PC-3 (cell line): ENCODE results near the gene NPL. TPM values are rescaled to one million over a fixed set of nuclear protein-coding genes. Genes with fewer than 3 reads are reported as not detected.

Experiments used
- ATAC-seq: fragments of 200-7000 bp; cut with Tn5 transposase; 2 replicates; pipeline ENCODE4 v1.9.1; 2020; ENCODE audit warnings: mild to moderate bottlenecking, moderate library complexity
- BruUV-seq: library from RNA; stranded (reverse); fragments of 400-500 nt; replicated peaks from 2 replicates; lab custom pipeline; 2021; lab: Mats Ljungman, UMichigan
- CTCF ChIA-PET: fragments of 300-600 bp; sonication (Branson Sonifier 250); formaldehyde crosslinking; loops from one replicate; lab custom pipeline; 2022; ENCODE audit warnings: antibody characterized with exemption; lab: Charles Lee
- POLR2A ChIA-PET: fragments of 300-600 bp; sonication (Branson Sonifier 250); formaldehyde crosslinking; loops from one replicate; lab custom pipeline; 2022; ENCODE audit warnings: antibody characterized with exemption; ENCODE audit not compliant: unreplicated experiment; lab: Charles Lee
- DNase-seq: peaks from one replicate; pipeline ENCODE4 v3.0.0-alpha.2; 2015
- H2AFZ ChIP-seq: fragments of 300-600 bp; sonication (generic); 2 replicates; pipeline ENCODE4 v1.6.0; 2016; ENCODE audit warnings: antibody characterized with exemption, low read length
- H3F3A ChIP-seq: fragments of 300-600 bp; sonication (generic); one replicate; pipeline ENCODE4 v1.6.0; 2017; ENCODE audit warnings: antibody characterized with exemption, low read length, control low read depth, mild to moderate bottlenecking; ENCODE audit not compliant: unreplicated experiment
- H3K27ac ChIP-seq: fragments of 300-600 bp; sonication (generic); 2 replicates; pipeline ENCODE4 v1.5.1; 2016; ENCODE audit warnings: mild to moderate bottlenecking, low read length
- H3K27me3 ChIP-seq: fragments of 300-600 bp; sonication (generic); 2 replicates; pipeline ENCODE4 v1.6.1; 2016; ENCODE audit warnings: low read length, mixed read lengths
- H3K36me3 ChIP-seq: fragments of 300-600 bp; sonication (generic); 2 replicates; pipeline ENCODE4 v1.6.1; 2016; ENCODE audit warnings: low read depth, mixed run types, low read length, mixed read lengths
- H3K4me1 ChIP-seq: fragments of 300-600 bp; sonication (generic); 2 replicates; pipeline ENCODE4 v1.5.1; 2016; ENCODE audit warnings: low read length; ENCODE audit not compliant: insufficient read depth
- H3K4me2 ChIP-seq: fragments of 300-600 bp; sonication (generic); 2 replicates; pipeline ENCODE4 v1.6.0; 2016; ENCODE audit warnings: low read length
- H3K4me3 ChIP-seq: fragments of 300-600 bp; sonication (generic); 2 replicates; pipeline ENCODE4 v1.5.1; 2016; ENCODE audit warnings: mild to moderate bottlenecking, low read length, mixed read lengths
- H3K79me2 ChIP-seq: fragments of 300-600 bp; sonication (generic); 2 replicates; pipeline ENCODE4 v1.6.1; 2017; ENCODE audit warnings: low read length, mixed read lengths
- H3K9ac ChIP-seq: fragments of 300-600 bp; sonication (generic); 2 replicates; pipeline ENCODE4 v1.6.0; 2016; ENCODE audit warnings: mild to moderate bottlenecking, low read length
- H3K9me2 ChIP-seq: fragments of 300-600 bp; sonication (generic); replicated peaks from 2 replicates; pipeline ENCODE4 v1.6.1; 2016; ENCODE audit warnings: mixed run types, low read length, mixed read lengths
- H3K9me3 ChIP-seq: fragments of 300-600 bp; sonication (generic); 2 replicates; pipeline ENCODE4 v1.6.1; 2016; ENCODE audit warnings: low read length, mixed read lengths
- H4K20me1 ChIP-seq: fragments of 300-600 bp; sonication (generic); 2 replicates; pipeline ENCODE4 v1.6.1; 2016; ENCODE audit warnings: low read length, mixed read lengths
- CTCF ChIP-seq: fragments of 300-600 bp; sonication (generic); conservative IDR thresholded peaks from 2 replicates; pipeline ENCODE4 v1.5.1; 2017; ENCODE audit warnings: antibody characterized with exemption, low read depth, mild to moderate bottlenecking, low read length
- EZH2 ChIP-seq: fragments of 300-600 bp; sonication (generic); IDR thresholded peaks from one replicate; pipeline ENCODE4 v1.6.1; 2017; ENCODE audit warnings: antibody characterized with exemption, mild to moderate bottlenecking, low read length; ENCODE audit not compliant: unreplicated experiment
- EZH2phosphoT487 ChIP-seq: fragments of 300-600 bp; sonication (generic); IDR thresholded peaks from 2 replicates; pipeline ENCODE4 v1.6.1; 2018; ENCODE audit warnings: mild to moderate bottlenecking, antibody characterized with exemption, low read length, borderline replicate concordance
- intact Hi-C: fragments of 100-400 bp; cut with micrococcal nuclease; formaldehyde crosslinking; loops from 2 replicates; pipeline ENCODE4 v1.9.0; 2023
- total RNA-seq: library from RNA; depleted of rRNA; stranded (reverse); fragments of >200 nt; gene quantifications from 2 replicates; pipeline ENCODE4 v1.2.3, GENCODE V29; 2014

The NPL gene
- total RNA-seq, 1 experiment from 2014 or later, result not detected

GRCh38 chr1:182779530-182779929, 10.0 kb upstream of the NPL start:
- Histone ChIP-seq H3K27ac (no peak overlapping the region), H3K79me2 (no peaks in the 10 kb centered on the region), H2AFZ (no peak overlapping the region), H3K27me3 (peaks cover 21% of the 10 kb centered on the region), H3K9me2 (no peaks in the 10 kb centered on the region), H4K20me1 (no peaks in the 10 kb centered on the region), H3F3A (no peaks in the 10 kb centered on the region), H3K36me3 (no peaks in the 10 kb centered on the region), H3K4me2 (no peak overlapping the region), H3K4me1 (no peaks in the 10 kb centered on the region), H3K9me3 (no peaks in the 10 kb centered on the region), H3K9ac (no peak overlapping the region), H3K4me3 (no peak overlapping the region)
- BruUV-seq, result no TSS peak
- POLR2A ChIA-PET, result no interaction called here
- CTCF ChIA-PET, result no interaction called here
- ATAC-seq (no peak), DNase-seq (no peak)
- no peak for TF ChIP-seq CTCF
- TF ChIP-seq EZH2, result no peak
- TF ChIP-seq EZH2phosphoT487, result no peak
- intact Hi-C loops, result no loop called here

- H4K20me1 ChIP-seq, result no peaks in the 10 kb centered on the region
- no peak overlapping the region for H3K4me3 ChIP-seq
- H3K4me2 ChIP-seq, result no peak overlapping the region
- peak; percentile 57 for ATAC-seq
- peak; percentile 59 for DNase-seq
- H3K27ac ChIP-seq, result no peak overlapping the region
- BruUV-seq, result no TSS peak
- H3K27me3 ChIP-seq, result peaks cover 6% of the 10 kb centered on the region; the same call in 1 of the 2 replicates
- ChIA-PET POLR2A (no interaction called here), CTCF (interaction anchor here (1.0 to 1.4 kb wide), 2 partner anchors 181 to 183 kb away, joined by 6 read pairs; no protein-coding TSS in a partner anchor)
- no peaks in the 10 kb centered on the region for H3F3A ChIP-seq
- intact Hi-C loops, result loop anchor here (10.0 kb wide), 1 partner anchor 697 kb away; no protein-coding TSS in a partner anchor
- no peak overlapping the region for H2AFZ ChIP-seq
- no peaks in the 10 kb centered on the region for H3K79me2 ChIP-seq
- TF ChIP-seq EZH2phosphoT487 (no peak), CTCF (peak; percentile 67)
- no peaks in the 10 kb centered on the region for H3K36me3 ChIP-seq
- no peak overlapping the region for H3K9ac ChIP-seq
- H3K9me3 ChIP-seq, result no peaks in the 10 kb centered on the region
- H3K9me2 ChIP-seq, result no peaks in the 10 kb centered on the region
- no peaks in the 10 kb centered on the region for H3K4me1 ChIP-seq
These were observed 7.6 kb upstream of the NPL start for GRCh38 chr1:182781841-182782586.

GRCh38 chr1:182782587-182782913, 7.0 kb upstream of the NPL start:
- ChIA-PET POLR2A (no interaction called here), CTCF (interaction anchor here (1.0 to 1.4 kb wide), 2 partner anchors 181 to 184 kb away, joined by 6 read pairs; no protein-coding TSS in a partner anchor)
- H3K9ac ChIP-seq, result no peak overlapping the region
- H3K9me2 ChIP-seq, result no peaks in the 10 kb centered on the region
- TF ChIP-seq CTCF (no peak; the same call in 1 of the 2 replicates), EZH2phosphoT487 (no peak), EZH2 (no peak)
- H3K9me3 ChIP-seq, result no peaks in the 10 kb centered on the region
- 0 out of 2 replicates have a peak, but pooled peaks cover 6% of the 10 kb centered on the region for H3K27me3 ChIP-seq
- H3F3A ChIP-seq, result no peaks in the 10 kb centered on the region
- no peaks in the 10 kb centered on the region for H3K79me2 ChIP-seq
- no peaks in the 10 kb centered on the region for H4K20me1 ChIP-seq
- H3K4me3 ChIP-seq, result no peak overlapping the region
- H3K36me3 ChIP-seq, result no peaks in the 10 kb centered on the region
- ATAC-seq, result no peak
- H3K4me1 ChIP-seq, result no peaks in the 10 kb centered on the region
- intact Hi-C loops, result loop anchor here (10.0 kb wide), 1 partner anchor 698 kb away; no protein-coding TSS in a partner anchor
- H2AFZ ChIP-seq, result no peak overlapping the region
- DNase-seq, result no peak
- no TSS peak for BruUV-seq
- no peak overlapping the region for H3K27ac ChIP-seq
- H3K4me2 ChIP-seq, result no peak overlapping the region
